ENCODE measurements around the gene SIDT1.

Gene SIDT1

GRCh38 chr3:113546414-113546893 is 14.1 kb downstream of the SIDT1 start:
- DNase-seq (ENCODE audit: low read depth), result no peak

GRCh38 chr3:113548501-113548900 is 16.1 kb downstream of the SIDT1 start:
- DNase-seq (ENCODE audit: low read depth), result no peak

GRCh38 chr3:113551820-113552219 is 19.5 kb downstream of the SIDT1 start:
- no peak for DNase-seq (ENCODE audit: low read depth)

GRCh38 chr3:113552851-113553250 is 20.5 kb downstream of the SIDT1 start:
- peak; percentile 23 for DNase-seq (ENCODE audit: low read depth)

GRCh38 chr3:113555138-113555537 is 22.8 kb downstream of the SIDT1 start:
- no peak for DNase-seq (ENCODE audit: low read depth)

GRCh38 chr3:113556316-113556945 is 24.1 kb downstream of the SIDT1 start:
- no peak for DNase-seq (ENCODE audit: low read depth)

GRCh38 chr3:113556946-113557335 is 24.6 kb downstream of the SIDT1 start:
- no peak for DNase-seq (ENCODE audit: low read depth)

GRCh38 chr3:113557374-113557773 is 25.0 kb downstream of the SIDT1 start:
- DNase-seq (ENCODE audit: low read depth), result peak; percentile 79

- no peak for DNase-seq (ENCODE audit: low read depth)
Measured at GRCh38 chr3:113559009-113559408, 26.7 kb downstream of the SIDT1 start.

- DNase-seq (ENCODE audit: low read depth), result no peak
Measured at GRCh38 chr3:113560271-113560670, 27.9 kb downstream of the SIDT1 start.

GRCh38 chr3:113560831-113561623 is 28.7 kb downstream of the SIDT1 start:
- peak; percentile 61 for DNase-seq (ENCODE audit: low read depth)

- DNase-seq (ENCODE audit: low read depth), result no peak
Measured at GRCh38 chr3:113565555-113565954, 33.2 kb downstream of the SIDT1 start.

GRCh38 chr3:113570158-113570557 is 37.8 kb downstream of the SIDT1 start:
- no peak for DNase-seq (ENCODE audit: low read depth)

GRCh38 chr3:113571360-113571759 is 39.0 kb downstream of the SIDT1 start:
- DNase-seq (ENCODE audit: low read depth), result no peak

GRCh38 chr3:113573728-113574127 is 41.4 kb downstream of the SIDT1 start:
- DNase-seq (ENCODE audit: low read depth), result no peak

GRCh38 chr3:113574213-113574612 is 41.9 kb downstream of the SIDT1 start:
- no peak for DNase-seq (ENCODE audit: low read depth)

- DNase-seq (ENCODE audit: low read depth), result no peak
Measured at GRCh38 chr3:113575206-113575605, 42.9 kb downstream of the SIDT1 start.

GRCh38 chr3:113585228-113585627 is 52.9 kb downstream of the SIDT1 start:
- DNase-seq (ENCODE audit: low read depth), result no peak

GRCh38 chr3:113585720-113586119 is 53.4 kb downstream of the SIDT1 start:
- DNase-seq (ENCODE audit: low read depth), result no peak

- no peak for DNase-seq (ENCODE audit: low read depth)
Measured at GRCh38 chr3:113588806-113589205, 56.5 kb downstream of the SIDT1 start.

- no peak for DNase-seq (ENCODE audit: low read depth)
Measured at GRCh38 chr3:113589971-113590370, 57.6 kb downstream of the SIDT1 start.

- no peak for DNase-seq (ENCODE audit: low read depth)
Measured at GRCh38 chr3:113590983-113591382, 58.6 kb downstream of the SIDT1 start.

GRCh38 chr3:113594066-113594465 is 61.7 kb downstream of the SIDT1 start:
- DNase-seq (ENCODE audit: low read depth), result no peak
